ENCODE measurements around the gene PTPRE. TPM values are rescaled to one million over a fixed set of nuclear protein-coding genes. Genes with fewer than 3 reads are reported as not detected.

The PTPRE gene
- total RNA-seq, 1 experiment from 2014 or later: 0.70 TPM

- no peak overlapping the region for H3K18ac ChIP-seq (ENCODE audit: insufficient read length, low read depth, low read length)
- H4K91ac ChIP-seq (ENCODE audit: insufficient read length, low read depth, low read length): no peak overlapping the region
- Mint-ChIP-seq H3K27me3 (ENCODE audit: low read depth) (no peaks in the 10 kb centered on the region), H3K4me1 (no peaks in the 10 kb centered on the region), H3K9me3 (no peaks in the 10 kb centered on the region), H3K27ac (no peak overlapping the region), H3K36me3 (ENCODE audit: insufficient read depth in 1 of 3, low read depth in 3 of 3) (no peaks in the 10 kb centered on the region), H3K4me3 (no peak overlapping the region)
- H2BK20ac ChIP-seq (ENCODE audit: low read depth, low read length, poor library complexity, severe bottlenecking): no peak overlapping the region
- no peak overlapping the region for H3K23ac ChIP-seq (ENCODE audit: insufficient read length, low read depth, low read length)
- H3K79me2 ChIP-seq (ENCODE audit: insufficient read depth, low read length): no peaks in the 10 kb centered on the region
- H4K5ac ChIP-seq (ENCODE audit: insufficient read length, low read depth, low read length): no peak overlapping the region
- no peak overlapping the region for H2BK12ac ChIP-seq (ENCODE audit: insufficient read length, low read depth, low read length)
- H2BK15ac ChIP-seq (ENCODE audit: low read depth, low read length): no peak overlapping the region
- H4K20me1 ChIP-seq (ENCODE audit: control insufficient read depth, insufficient read depth, insufficient read length): no peaks in the 10 kb centered on the region
- H3K9me3 ChIP-seq (ENCODE audit: control insufficient read depth, low read depth, low read length): no peaks in the 10 kb centered on the region
- H2BK120ac ChIP-seq (ENCODE audit: low read depth, low read length, poor library complexity, severe bottlenecking): no peak overlapping the region
- no peak overlapping the region for H3K14ac ChIP-seq (ENCODE audit: insufficient read depth, low read length)
- no peak overlapping the region for H4K8ac ChIP-seq (replicated peaks; ENCODE audit: insufficient read length, low read depth, low read length)
- H2AK5ac ChIP-seq (ENCODE audit: insufficient read length, low read length): no peak overlapping the region
- H3K9ac ChIP-seq (ENCODE audit: extremely low read depth, insufficient read length, low read length): no peak overlapping the region
- no CpG with 5 or more reads among the region's 4 CpGs for WGBS (ENCODE audit: extremely low coverage, insufficient read length, low lambda C conversion rate)
- no peak overlapping the region for H2AFZ ChIP-seq (ENCODE audit: low read length)
- no peak overlapping the region for H3K4me2 ChIP-seq (ENCODE audit: insufficient read depth, insufficient read length, low read length)
- no peak overlapping the region for H3K4ac ChIP-seq (ENCODE audit: low read depth, low read length)
- no peak overlapping the region for H3T11ph ChIP-seq (ENCODE audit: low read length)
- H2BK5ac ChIP-seq (ENCODE audit: insufficient read length, low read length): no peak overlapping the region
- no peaks in the 10 kb centered on the region for H3K27me3 ChIP-seq (ENCODE audit: insufficient read depth, low read length)
- no peak overlapping the region for H3K56ac ChIP-seq (ENCODE audit: insufficient read length, low read depth, low read length)
- H3K79me1 ChIP-seq (ENCODE audit: insufficient read depth, low read depth, low read length, poor library complexity, severe bottlenecking): no peaks in the 10 kb centered on the region
- no peaks in the 10 kb centered on the region for H3K4me1 ChIP-seq (ENCODE audit: insufficient read depth, low read length)
- no peak for DNase-seq
- no peak overlapping the region for H3K27ac ChIP-seq (ENCODE audit: insufficient read length, low read depth, low read length)
- no peak for TF ChIP-seq CTCF (conservative IDR thresholded peaks at IDR 0.05)
- no peaks in the 10 kb centered on the region for H3K23me2 ChIP-seq (ENCODE audit: insufficient read length, low read depth, low read length, poor library complexity, severe bottlenecking)
Observed at GRCh38 chr10:127878475-127879055, 28.3 kb upstream of the PTPRE start.

Data from H9 (cell line).